Iris pigment epithelial cell (primary cell): ENCODE results near the gene CCNL2.
"Not testable (repeated sequence)": the region's sequence is repeated elsewhere in the genome, so short reads cannot be mapped to it uniquely, and the experiment has no call there.

ENCODE experiments used
- DNase-seq: peaks from one replicate; pipeline ENCODE4 v3.0.0-alpha.2; 2011; ENCODE audit warnings: low read depth

Gene CCNL2

GRCh38 chr1:1399187-1399871, at the start of gene CCNL2:
Gene CCNL2 (minus strand): TSS chr1:1399335. CDS start chr1:1399306, 29 bp downstream.
- peak; percentile 99 for DNase-seq

- not testable (repeated sequence) for DNase-seq
Measured at GRCh38 chr1:1446631-1447030, 47.5 kb upstream of the CCNL2 start.

GRCh38 chr1:1442069-1442770, 43.1 kb upstream of the CCNL2 start:
- DNase-seq = no peak

- no peak for DNase-seq
Measured at GRCh38 chr1:1441002-1441888, 42.1 kb upstream of the CCNL2 start.

- DNase-seq = no peak
Measured at GRCh38 chr1:1440262-1441001, 41.3 kb upstream of the CCNL2 start.

- DNase-seq = no peak
Measured at GRCh38 chr1:1439546-1440261, 40.6 kb upstream of the CCNL2 start.

- DNase-seq = no peak
Measured at GRCh38 chr1:1438531-1439381, 39.6 kb upstream of the CCNL2 start.

- no peak for DNase-seq
Measured at GRCh38 chr1:1437904-1438376, 38.8 kb upstream of the CCNL2 start.

GRCh38 chr1:1437033-1437903, 38.1 kb upstream of the CCNL2 start:
- DNase-seq = no peak

GRCh38 chr1:1436630-1437032, 37.5 kb upstream of the CCNL2 start:
- DNase-seq = no peak

GRCh38 chr1:1435911-1436629, 36.9 kb upstream of the CCNL2 start:
- no peak for DNase-seq

- peak; percentile 67 for DNase-seq
Measured at GRCh38 chr1:1435106-1435903, 36.2 kb upstream of the CCNL2 start, which contains the start of gene VWA1. Gene VWA1 (plus strand): TSS chr1:1435690. CDS start chr1:1435749, 59 bp downstream.

GRCh38 chr1:1434824-1435105, 35.6 kb upstream of the CCNL2 start:
- no peak for DNase-seq

- DNase-seq = no peak
Measured at GRCh38 chr1:1434131-1434823, 35.1 kb upstream of the CCNL2 start.

- peak; percentile 46 for DNase-seq
Measured at GRCh38 chr1:1433804-1434130, 34.6 kb upstream of the CCNL2 start.

- DNase-seq = no peak
Measured at GRCh38 chr1:1432951-1433803, 34.0 kb upstream of the CCNL2 start.
